Activated CD8-positive, alpha-beta memory T cell treated with anti-CD3 and anti-CD28 coated beads for 36 hours (primary cell): ENCODE data around the gene RAB24. TPM values are rescaled to one million over a fixed set of nuclear protein-coding genes. Genes with fewer than 3 reads are reported as not detected.

Experiments used
- CTCF ChIA-PET: fragments of 350-600 bp; sonication (Branson Sonifier 250); formaldehyde crosslinking; loops from one replicate; lab custom pipeline; 2021; ENCODE audit warnings: antibody characterized with exemption; lab: Charles Lee
- POLR2A ChIA-PET: fragments of 350-600 bp; sonication (Branson Sonifier 250); formaldehyde crosslinking; loops from one replicate; lab custom pipeline; 2021; ENCODE audit warnings: antibody characterized with exemption; lab: Charles Lee
- total RNA-seq, 2 experiments: library from RNA; stranded (reverse); gene quantifications; one replicate each; pipeline ENCODE4 v1.2.3, GENCODE V29; 2021

RAB24 gene
- total RNA-seq, 2 experiments from 2014 or later: 33.5 TPM

DNA sequence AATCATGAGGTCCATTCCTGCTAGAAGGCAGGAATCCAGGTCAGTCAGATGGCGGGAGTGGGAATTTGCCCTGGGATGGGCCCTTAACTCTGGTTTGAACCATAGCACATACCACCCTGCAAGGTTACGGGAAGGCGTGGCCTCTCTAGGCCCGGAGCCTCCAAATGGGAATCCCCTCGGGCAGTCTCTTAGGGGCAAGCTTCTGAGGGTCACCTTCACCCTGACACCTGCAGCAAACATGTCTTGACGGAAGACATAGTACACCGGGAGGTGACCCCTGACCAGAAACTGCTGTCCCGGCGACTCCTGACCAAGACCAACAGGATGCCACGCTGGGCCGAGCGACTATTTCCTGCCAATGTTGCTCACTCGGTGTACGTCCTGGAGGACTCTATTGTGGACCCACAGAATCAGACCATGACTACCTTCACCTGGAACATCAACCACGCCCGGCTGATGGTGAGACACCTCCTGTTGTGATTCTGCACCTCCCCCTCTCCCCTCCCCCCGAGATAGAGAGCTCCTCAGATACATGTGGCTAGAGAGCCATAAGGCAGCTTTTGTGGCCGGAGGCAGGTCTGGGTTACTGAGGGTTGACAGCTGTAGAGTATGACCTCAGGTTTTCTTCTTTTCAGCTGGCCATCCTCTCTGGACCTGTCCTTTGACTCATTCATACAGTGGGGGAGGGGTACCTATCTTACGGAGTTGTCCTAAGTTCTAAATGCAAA, 1.0 kb upstream of the RAB24 start:
- POLR2A ChIA-PET: no interaction called here

DNA sequence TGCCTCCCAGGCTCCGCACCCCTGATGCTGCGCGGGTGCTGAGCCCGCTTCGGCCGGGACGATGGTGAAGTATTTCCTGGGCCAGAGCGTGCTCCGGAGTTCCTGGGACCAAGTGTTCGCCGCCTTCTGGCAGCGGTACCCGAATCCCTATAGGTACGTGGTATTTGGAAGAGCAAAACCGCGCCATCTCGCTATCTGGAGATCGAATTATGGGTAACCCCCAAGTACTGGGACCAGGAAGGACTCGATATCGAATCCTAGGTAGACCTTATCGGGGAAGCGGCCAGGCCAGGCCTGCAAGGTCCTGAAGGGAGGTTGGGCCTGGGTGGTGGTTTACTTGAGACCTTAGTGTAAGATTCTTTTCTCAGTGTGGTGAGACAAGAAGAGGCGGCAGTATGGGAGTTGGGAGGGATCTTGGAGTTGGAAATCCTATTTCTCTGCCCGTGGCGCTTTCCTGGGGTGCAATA, 439 bp upstream of the RAB24 start:
- CTCF ChIA-PET: interaction anchor here (0.6 to 1.4 kb wide), 6 partner anchors 9 to 189 kb away, joined by 3 to 7 read pairs (median 4); no protein-coding TSS in a partner anchor
- POLR2A ChIA-PET: interaction anchor here (0.6 to 1.0 kb wide), 4 partner anchors 43 to 1297 kb away, joined by 3 to 4 read pairs (median 3); no protein-coding TSS in a partner anchor

More for the DNA sequence above, 1.0 kb upstream of the RAB24 start:
- CTCF ChIA-PET: interaction anchor here (0.5 to 1.0 kb wide), 4 partner anchors 12 to 291 kb away, joined by 3 to 5 read pairs (median 3); no protein-coding TSS in a partner anchor

DNA sequence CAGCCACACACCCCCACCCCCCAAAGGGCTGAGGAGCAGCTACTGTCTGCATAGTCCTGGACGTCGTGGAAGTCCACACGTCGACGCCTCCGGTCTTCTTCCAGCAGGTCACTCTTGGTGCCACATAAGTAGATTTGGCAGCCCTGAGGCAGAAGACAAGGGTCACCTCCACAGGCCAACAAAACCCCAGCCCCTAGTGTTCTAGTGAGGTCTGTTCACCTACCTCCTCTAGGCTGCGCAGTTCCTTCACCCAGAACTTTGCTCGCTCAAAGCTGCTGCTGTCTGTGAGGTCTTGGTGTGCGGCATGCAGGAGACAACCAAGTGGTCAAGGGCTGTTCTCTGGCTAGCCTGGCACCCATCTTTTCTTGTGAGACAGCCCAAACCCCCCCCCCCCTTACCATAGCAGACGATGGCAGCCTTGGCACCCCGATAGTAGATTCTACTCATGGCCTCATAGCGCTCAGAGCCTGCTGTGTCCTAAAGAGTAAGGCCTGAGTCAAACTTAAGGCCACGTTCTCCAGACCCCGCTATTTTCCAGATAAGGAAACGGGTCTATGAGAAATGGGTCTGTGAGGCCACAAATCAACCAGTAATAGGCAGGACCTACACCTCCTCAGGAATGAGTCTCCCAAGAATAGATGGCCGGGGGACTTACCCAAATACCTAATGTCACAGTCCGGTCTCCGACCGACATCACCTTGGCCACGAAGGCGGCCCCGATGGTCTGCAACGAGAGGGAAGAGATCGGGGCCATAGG, 987 bp downstream of the RAB24 start:
- POLR2A ChIA-PET: no interaction called here
- CTCF ChIA-PET: interaction anchor here (0.7 to 2.0 kb wide), 6 partner anchors 10 to 189 kb away, joined by 3 to 7 read pairs (median 4); no protein-coding TSS in a partner anchor

- POLR2A ChIA-PET: interaction anchor here (1.5 kb wide), 1 partner anchor 168 kb away, joined by 3 read pairs; no protein-coding TSS in a partner anchor
- CTCF ChIA-PET: interaction anchor here (0.5 to 2.0 kb wide), 7 partner anchors 9 to 188 kb away, joined by 3 to 6 read pairs (median 3); no protein-coding TSS in a partner anchor
Observed at GRCh38 chr5:177301503-177302165, 1.9 kb downstream of the RAB24 start.

- POLR2A ChIA-PET: interaction anchor here (1.5 kb wide), 1 partner anchor 168 kb away, joined by 3 read pairs; no protein-coding TSS in a partner anchor
- CTCF ChIA-PET: interaction anchor here (0.5 to 2.3 kb wide), 7 partner anchors 9 to 187 kb away, joined by 3 to 7 read pairs (median 4); no protein-coding TSS in a partner anchor
Observed at GRCh38 chr5:177300951-177301350, 2.6 kb downstream of the RAB24 start.

GRCh38 chr5:177300236-177300880, 3.2 kb downstream of the RAB24 start:
- ChIA-PET POLR2A (interaction anchor here (0.6 to 1.5 kb wide), 2 partner anchors 13 to 167 kb away, joined by 3 read pairs; no protein-coding TSS in a partner anchor), CTCF (interaction anchor here (1.2 to 2.3 kb wide), 4 partner anchors 8 to 198 kb away, joined by 3 to 7 read pairs (median 4); partner anchors contain the start of gene PDLIM7)

GRCh38 chr5:177299697-177300096, 3.8 kb downstream of the RAB24 start:
- CTCF ChIA-PET: interaction anchor here (1.2 to 2.3 kb wide), 2 partner anchors 10 to 198 kb away, joined by 3 to 7 read pairs; partner anchors contain the start of gene PDLIM7

GRCh38 chr5:177297922-177298321, 5.6 kb downstream of the RAB24 start:
- ChIA-PET CTCF (interaction anchor here (1.1 kb wide), 2 partner anchors 11 to 66 kb away, joined by 3 to 4 read pairs; no protein-coding TSS in a partner anchor), POLR2A (no interaction called here)

More at GRCh38 chr5:177299697-177300096, 3.8 kb downstream of the RAB24 start:
- POLR2A ChIA-PET: interaction anchor here (0.6 kb wide), 1 partner anchor 14 kb away, joined by 3 read pairs; no protein-coding TSS in a partner anchor

- ChIA-PET POLR2A (interaction anchor here (0.6 kb wide), 1 partner anchor 289 kb away, joined by 3 read pairs; no protein-coding TSS in a partner anchor), CTCF (interaction anchor here (0.8 kb wide), 1 partner anchor 13 kb away, joined by 4 read pairs; no protein-coding TSS in a partner anchor)
Observed at GRCh38 chr5:177296581-177296980, 6.9 kb downstream of the RAB24 start.

GRCh38 chr5:177295924-177296323, 7.6 kb downstream of the RAB24 start:
- ChIA-PET CTCF (no interaction called here), POLR2A (no interaction called here)

DNA sequence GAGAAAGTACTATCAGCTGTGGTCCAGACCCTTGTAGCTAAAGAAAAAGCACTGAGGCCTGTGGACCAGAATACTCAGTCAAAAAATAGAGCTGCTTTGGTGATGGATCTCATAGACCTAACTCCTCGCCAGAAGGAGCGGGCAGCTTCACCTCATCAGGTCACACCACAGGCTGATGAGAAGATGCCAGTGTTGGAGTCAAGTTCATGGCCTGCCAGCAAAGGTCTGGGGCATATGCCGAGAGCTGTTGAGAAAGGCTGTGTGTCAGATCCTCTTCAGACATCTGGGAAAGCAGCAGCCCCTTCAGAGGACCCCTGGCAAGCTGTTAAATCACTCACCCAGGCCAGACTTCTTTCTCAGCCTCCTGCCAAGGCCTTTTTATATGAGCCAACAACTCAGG, 8.9 kb downstream of the RAB24 start:
- ChIA-PET CTCF (interaction anchor here (0.9 kb wide), 1 partner anchor 9 kb away, joined by 3 read pairs; no protein-coding TSS in a partner anchor), POLR2A (no interaction called here)

GRCh38 chr5:177293819-177294581, 9.5 kb downstream of the RAB24 start:
- ChIA-PET CTCF (interaction anchor here (0.9 to 1.5 kb wide), 2 partner anchors 9 to 16 kb away, joined by 3 to 4 read pairs; no protein-coding TSS in a partner anchor), POLR2A (no interaction called here)

DNA sequence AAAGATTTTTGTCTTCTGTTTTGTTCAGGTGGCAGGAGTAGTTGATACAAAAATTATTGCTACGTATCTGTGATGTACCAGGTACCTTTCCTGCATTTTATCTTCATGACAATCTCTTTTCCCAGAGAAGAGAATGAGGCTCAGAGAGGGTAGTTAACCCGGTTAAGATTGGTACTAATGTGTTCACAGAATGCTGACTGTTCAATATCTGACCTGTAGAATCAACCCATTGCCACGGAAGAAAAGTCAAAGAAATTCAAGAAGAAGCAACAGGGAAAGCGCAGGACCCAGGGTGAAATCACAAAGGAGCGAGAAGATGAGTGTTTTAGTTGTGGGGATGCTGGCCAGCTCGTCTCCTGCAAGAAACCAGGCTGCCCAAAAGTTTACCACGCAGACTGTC, 11.8 kb downstream of the RAB24 start:
- CTCF ChIA-PET: interaction anchor here (0.6 to 1.3 kb wide), 3 partner anchors 10 to 53 kb away, joined by 3 to 4 read pairs (median 3); no protein-coding TSS in a partner anchor
- POLR2A ChIA-PET: no interaction called here

DNA sequence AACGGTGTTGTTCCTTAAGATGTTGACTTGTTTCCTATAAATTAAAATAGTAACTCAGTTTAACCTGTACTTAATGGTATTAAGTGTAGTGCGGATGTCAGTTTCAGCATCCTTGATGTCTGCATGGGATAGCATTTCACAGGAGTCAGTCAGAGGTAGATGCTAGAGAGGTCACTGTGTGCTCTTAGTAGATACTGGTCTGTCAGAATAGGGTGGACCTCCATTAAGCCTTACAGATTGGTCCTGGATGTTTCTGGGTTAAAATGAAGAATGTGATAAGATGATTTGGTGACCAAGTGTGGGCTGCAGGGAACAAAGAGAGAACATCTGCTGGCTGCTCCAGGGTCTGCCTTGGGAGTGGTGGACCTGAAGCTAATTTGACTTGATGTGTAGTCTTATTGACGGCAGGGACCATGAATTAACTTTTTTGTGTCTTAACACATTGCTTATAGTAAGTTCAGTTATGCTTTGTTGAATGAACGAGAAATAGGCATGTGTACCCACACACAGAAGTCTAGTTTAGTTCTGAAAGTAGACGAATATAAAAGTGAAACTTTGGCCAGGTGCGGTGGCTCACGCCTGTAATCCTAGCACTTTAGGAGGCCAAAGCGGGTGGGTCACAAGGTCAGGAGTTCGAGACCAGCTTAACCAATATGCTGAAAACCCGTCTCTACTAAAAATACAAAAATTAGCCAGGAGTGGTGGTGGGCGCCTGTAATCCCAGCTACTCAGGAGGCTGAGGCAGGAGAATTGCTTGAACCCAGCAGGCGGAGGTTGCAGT, 12.5 kb downstream of the RAB24 start:
- ChIA-PET POLR2A (no interaction called here), CTCF (interaction anchor here (1.3 kb wide), 1 partner anchor 19 kb away, joined by 4 read pairs; no protein-coding TSS in a partner anchor)

- ChIA-PET POLR2A (no interaction called here), CTCF (no interaction called here)
Observed at GRCh38 chr5:177288191-177288590, 15.3 kb downstream of the RAB24 start.

- POLR2A ChIA-PET: interaction anchor here (0.8 kb wide), 1 partner anchor 30 kb away, joined by 3 read pairs; no protein-coding TSS in a partner anchor
- CTCF ChIA-PET: interaction anchor here (0.7 to 1.5 kb wide), 3 partner anchors 10 to 163 kb away, joined by 3 to 9 read pairs (median 4); no protein-coding TSS in a partner anchor
Observed at GRCh38 chr5:177276886-177277285, 26.6 kb downstream of the RAB24 start.
